Stomach (tissue), 4 donors: ENCODE results near the gene HSPB7.

ENCODE experiments used
- POLR2AphosphoS5 ChIP-seq, 3 donors: sonication (generic); formaldehyde crosslinking; IDR thresholded peaks; one replicate each; pipeline ENCODE4 v1.6.1; 2016; ENCODE audit warnings: antibody characterized with exemption in 3 of 3
- TF ChIP-seq, protein P1 (sequence below), 7 experiments: fragments of 450-650 bp in 4 of 7; fragments of 200-600 bp in 3 of 7; sonication (generic) in 3 of 7; IDR thresholded peaks; one replicate each; pipeline ENCODE4 v1.5.1; 2016 to 2019; ENCODE audit warnings: antibody characterized with exemption in 7 of 7, control low read depth in 2 of 7, mild to moderate bottlenecking in 1 of 7

DNA sequence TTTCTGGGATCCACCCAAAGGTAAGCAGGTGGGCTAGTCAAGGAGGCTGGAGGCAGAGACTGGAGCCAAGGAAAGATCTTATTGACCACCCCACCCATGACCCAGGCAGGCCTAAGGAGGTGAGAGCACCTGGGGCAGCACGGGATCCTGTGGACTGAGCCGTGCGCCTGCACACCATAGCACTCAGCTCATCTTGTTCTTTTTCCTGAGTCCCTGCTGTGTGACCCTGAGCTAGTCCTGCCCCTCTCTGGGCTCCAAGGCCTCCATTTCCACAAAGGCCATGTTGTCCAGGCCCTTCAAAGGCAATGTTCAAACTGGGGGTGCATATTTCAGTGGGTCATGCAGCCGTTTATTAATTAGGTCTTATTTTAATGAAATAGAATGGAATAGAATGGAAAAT lies 48.4 kb upstream of the HSPB7 start:
- TF ChIP-seq, protein P1, sequence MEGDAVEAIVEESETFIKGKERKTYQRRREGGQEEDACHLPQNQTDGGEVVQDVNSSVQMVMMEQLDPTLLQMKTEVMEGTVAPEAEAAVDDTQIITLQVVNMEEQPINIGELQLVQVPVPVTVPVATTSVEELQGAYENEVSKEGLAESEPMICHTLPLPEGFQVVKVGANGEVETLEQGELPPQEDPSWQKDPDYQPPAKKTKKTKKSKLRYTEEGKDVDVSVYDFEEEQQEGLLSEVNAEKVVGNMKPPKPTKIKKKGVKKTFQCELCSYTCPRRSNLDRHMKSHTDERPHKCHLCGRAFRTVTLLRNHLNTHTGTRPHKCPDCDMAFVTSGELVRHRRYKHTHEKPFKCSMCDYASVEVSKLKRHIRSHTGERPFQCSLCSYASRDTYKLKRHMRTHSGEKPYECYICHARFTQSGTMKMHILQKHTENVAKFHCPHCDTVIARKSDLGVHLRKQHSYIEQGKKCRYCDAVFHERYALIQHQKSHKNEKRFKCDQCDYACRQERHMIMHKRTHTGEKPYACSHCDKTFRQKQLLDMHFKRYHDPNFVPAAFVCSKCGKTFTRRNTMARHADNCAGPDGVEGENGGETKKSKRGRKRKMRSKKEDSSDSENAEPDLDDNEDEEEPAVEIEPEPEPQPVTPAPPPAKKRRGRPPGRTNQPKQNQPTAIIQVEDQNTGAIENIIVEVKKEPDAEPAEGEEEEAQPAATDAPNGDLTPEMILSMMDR (IDR thresholded peaks at IDR 0.05), result no peak
- no peak for TF ChIP-seq POLR2AphosphoS5 (IDR thresholded peaks at IDR 0.05)
